ENCODE results near the gene ASTN2.

- TF ChIP-seq CTCF (conservative IDR thresholded peaks at IDR 0.05; ENCODE audit: low read depth in 2 of 2) = no peak
- TF ChIP-seq EZH2phosphoT487 (IDR thresholded peaks at IDR 0.05; ENCODE audit: unreplicated experiment) = no peak
- TF ChIP-seq POLR2AphosphoS5 (IDR thresholded peaks at IDR 0.05; ENCODE audit: low read depth) = no peak
- TF ChIP-seq EZH2 (IDR thresholded peaks at IDR 0.05; ENCODE audit: low read depth, unreplicated experiment) = no peak
- no peak for TF ChIP-seq REST (IDR thresholded peaks at IDR 0.05; ENCODE audit: unreplicated experiment)
Observed at GRCh38 chr9:117028103-117028858, 386.6 kb downstream of the ASTN2 start.

Data from GM23338 (cell line).